NOMO-1 treated with DMSO at 0.1 percent for 48 hours (cell line): ENCODE results near the gene FBLN5.

ENCODE experiments used
- DNase-seq: peaks from one replicate; lab custom pipeline; 2025; ENCODE audit not compliant: unreplicated experiment; lab: John Stamatoyannopoulos, UW

FBLN5 gene

GRCh38 chr14:91946622-91947474 is 646 bp downstream of the FBLN5 start:
- DNase-seq, result no peak

DNA sequence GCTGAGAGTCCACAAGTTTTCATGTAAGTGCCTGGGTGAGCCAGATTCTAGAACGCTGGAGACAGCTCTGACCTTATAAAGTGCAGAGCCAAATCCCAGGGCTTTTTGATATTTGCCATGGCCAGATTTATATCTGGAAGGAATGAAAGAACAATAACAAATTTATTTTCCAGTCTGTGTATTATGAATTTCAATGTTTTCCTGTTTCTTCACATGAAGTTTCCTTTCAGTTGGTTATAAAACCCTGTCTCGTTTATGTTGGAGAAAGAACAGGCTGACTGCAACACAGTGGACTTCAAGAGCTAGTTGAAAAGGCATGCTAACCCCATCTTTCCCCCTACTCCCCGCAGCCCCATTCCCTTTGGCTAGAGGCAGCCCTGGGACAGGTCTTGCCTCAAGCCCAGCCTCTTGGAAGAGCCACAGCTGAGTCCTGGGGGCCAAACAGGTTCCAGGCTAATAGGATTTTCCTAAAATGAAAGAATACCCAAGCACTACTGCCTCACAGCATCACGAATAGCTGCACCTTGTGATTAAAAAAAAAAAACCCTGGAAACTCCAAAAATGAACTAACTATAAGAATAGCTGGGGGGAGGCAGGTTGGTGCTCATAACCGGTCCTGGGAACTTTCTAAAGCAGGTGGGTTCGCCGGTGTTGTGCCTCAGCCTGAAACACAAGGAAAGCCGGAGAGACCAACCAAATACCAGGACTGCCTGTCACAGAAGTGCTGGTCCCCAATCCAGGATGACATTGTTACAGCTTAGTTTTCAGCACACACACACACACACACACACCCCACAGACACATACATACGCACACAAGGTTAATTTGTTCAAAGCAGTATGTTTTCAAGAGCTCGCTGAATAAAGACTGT is 1.5 kb downstream of the FBLN5 start:
- no peak for DNase-seq

DNA sequence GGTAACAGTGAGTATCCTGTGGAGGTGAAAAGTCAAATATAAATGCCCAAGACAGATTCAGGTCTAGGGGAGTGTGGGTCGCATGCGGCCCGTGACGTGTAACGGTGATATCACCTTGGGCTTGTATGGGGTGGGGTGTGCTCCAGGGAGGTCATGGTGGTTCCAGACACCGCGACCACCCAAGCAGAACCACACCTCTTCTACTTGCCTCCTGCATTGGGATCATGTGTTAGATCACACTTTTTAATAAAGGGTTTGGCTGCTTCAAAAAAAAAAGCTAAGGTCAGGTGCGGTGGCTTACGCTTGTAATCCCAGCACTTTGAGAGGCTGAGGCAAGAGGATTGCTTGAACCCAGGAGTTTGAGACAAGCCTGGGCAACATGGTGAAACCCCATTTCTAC is 4.5 kb downstream of the FBLN5 start:
- DNase-seq, result no peak

GRCh38 chr14:91942128-91942527 is 5.4 kb downstream of the FBLN5 start:
- DNase-seq, result no peak

DNA sequence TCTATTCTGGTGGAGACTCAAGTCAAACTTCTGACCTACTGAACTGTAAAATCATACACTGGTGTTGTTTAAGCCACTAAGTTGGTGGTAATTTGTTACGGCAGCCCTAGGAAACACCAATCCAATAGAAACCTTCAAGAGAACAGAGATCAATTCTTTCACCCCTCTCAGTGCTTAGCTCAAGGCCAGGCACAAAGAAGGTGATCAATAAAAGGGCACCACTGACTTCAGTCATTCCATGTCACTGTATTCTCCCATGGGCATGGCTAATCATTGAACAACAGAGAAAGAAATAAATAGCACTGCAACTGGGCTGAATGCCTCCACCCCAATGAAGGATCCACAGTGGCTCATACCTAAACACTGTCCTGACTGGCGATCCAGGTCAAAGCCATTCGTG is 7.3 kb downstream of the FBLN5 start:
- DNase-seq, result no peak

- no peak for DNase-seq
These were observed 11.9 kb downstream of the FBLN5 start for GRCh38 chr14:91935586-91935985.

- no peak for DNase-seq
These were observed 12.8 kb downstream of the FBLN5 start for GRCh38 chr14:91934554-91935285.

GRCh38 chr14:91931478-91932088 is 15.9 kb downstream of the FBLN5 start:
- DNase-seq, result no peak

- DNase-seq, result no peak
These were observed 17.8 kb downstream of the FBLN5 start for GRCh38 chr14:91929700-91930099.

- DNase-seq, result no peak
These were observed 19.7 kb downstream of the FBLN5 start for GRCh38 chr14:91927800-91928199.

DNA sequence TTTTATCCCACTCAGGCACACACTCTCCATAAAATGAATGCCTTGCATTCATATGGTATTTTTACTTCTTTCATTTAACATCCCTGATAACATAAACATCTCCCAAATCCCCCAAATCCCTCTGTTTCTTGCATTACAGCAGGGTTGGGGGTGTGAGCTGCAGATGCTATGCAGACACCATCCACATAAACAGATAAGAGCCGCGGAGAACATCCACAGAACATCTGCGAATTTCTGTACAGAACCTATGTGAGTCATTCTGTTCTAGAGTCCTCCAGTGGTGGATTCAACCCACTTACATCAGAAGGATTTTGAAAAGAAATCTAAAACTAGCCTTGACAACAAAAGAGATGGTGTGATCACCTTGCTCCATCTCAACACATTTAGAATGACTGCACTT is 20.3 kb downstream of the FBLN5 start:
- DNase-seq, result no peak

DNA sequence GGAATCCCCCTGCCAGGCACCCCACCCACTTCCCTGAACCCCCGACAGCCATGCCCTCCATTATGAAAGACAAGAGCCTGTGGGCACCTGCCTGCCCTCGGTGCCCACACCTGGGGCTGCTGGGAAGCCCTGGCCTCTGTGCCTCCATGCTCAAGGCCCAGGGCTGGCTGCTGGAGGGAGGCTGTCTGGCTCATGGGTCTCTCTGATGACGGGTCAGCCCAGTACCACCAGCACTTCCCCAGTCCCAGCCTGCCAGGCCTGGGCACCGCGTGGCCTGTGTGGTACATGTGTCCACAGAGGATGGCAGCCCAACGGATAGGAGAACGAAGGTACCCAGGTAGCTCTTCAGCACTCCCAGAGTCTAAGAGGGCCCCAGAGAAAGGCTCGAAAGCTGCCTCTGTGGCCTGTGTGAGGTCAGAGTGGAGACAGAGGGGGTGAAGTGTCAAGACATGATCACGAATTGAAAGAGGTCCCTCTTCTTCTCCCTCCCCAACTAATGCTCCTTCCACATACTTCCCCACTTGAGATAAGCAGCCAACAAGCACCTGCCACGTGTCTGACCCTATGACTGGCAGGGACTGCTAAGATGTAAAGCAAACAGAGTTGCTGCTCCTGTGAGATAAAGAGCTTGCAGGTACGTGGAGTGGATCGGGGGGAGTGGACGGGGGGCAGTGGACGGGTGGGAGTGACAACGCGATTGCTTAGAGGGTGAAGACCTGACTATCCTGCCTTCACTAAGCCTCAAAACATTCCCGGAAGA is 21.2 kb downstream of the FBLN5 start:
- no peak for DNase-seq

GRCh38 chr14:91925727-91926121 is 21.8 kb downstream of the FBLN5 start:
- no peak for DNase-seq

DNA sequence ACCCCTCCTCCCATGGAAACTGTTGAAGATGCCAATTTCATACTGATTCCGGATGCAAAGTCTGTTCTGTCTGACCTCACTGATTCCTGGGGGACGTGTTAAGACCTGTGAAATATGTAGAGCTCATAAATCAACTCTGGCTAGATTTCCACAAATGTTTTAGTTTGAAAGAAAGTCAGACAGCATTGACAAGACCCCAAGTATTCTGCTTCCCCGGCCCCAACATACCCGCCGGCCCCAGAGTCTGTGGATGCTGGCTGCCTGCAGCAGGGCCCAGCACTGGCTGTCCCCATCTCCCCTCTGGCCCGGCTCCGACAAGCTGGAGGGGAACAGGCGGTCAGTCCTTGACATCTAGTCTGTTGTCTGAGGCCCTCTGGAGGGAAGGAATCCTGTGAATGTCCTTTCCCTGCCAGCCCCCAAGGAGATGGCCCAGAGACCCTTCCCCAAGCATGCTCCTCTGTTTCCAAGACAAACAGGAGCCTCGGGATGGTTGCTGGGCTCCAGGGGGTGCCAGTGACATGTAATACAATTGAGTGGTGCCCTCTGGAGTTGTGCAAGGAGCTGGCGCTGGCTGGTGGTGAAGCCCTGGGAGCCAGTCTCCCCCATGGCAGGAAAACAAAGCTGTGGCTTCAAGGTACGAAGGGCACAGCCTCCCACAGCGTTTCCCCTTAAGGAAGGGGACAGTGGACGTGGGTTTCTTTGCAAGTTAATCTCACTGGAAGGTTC is 22.3 kb downstream of the FBLN5 start:
- no peak for DNase-seq

DNA sequence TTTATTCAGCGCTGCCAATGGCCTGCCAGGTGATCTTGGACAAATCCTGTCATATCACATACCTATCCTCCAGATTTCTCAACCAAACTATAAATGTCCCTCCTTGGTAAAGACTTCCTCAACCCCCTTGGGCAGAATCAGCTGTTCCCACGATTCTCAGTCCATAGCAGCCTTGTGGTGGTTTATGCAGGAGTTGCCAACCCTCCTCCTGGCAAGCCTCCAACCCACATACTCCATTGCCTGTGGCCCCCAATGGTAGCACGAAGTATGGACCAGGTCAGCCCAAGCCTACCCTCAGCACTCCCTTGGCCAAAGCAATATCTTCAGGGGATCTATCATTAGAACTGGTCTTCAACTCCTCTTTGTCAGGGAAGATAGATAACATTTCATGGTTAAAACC is 27.0 kb downstream of the FBLN5 start:
- DNase-seq, result no peak

GRCh38 chr14:91919814-91920213 is 27.7 kb downstream of the FBLN5 start:
- DNase-seq, result no peak

GRCh38 chr14:91918186-91918883 is 29.2 kb downstream of the FBLN5 start:
- DNase-seq, result no peak

DNA sequence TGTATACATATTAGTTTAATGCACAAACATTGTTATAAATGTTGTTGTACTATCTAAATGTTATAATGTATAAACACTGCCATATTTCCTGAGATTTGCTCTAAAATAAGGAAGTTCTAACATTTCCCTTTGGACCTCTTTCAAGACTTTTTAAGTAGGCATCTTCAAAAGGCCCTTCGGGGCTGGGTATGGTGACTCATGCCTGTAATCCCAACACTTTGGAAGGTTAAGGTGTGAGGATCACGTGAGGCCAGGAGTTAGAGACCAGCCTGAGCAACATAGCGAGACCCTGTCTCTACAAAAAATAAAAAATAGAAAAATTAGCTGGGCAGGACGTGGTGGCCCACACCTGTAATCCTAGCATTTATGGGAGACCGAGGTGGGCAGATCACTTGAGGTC is 35.5 kb downstream of the FBLN5 start:
- no peak for DNase-seq

- peak; percentile 86 for DNase-seq
These were observed 35.9 kb downstream of the FBLN5 start for GRCh38 chr14:91911474-91912032.
